Endothelial cell (in vitro differentiated cells): Measurements from ENCODE around the gene ARMH4. TPM values are rescaled to one million over a fixed set of nuclear protein-coding genes. Genes with fewer than 3 reads are reported as not detected.

Source experiments
- DNase-seq: peaks from one replicate; pipeline ENCODE4 v3.0.0; 2021; ENCODE audit warnings: low spot score
- H3K27ac Mint-ChIP-seq: one replicate; pipeline ENCODE4 v1.8.0; 2021; ENCODE audit warnings: mixed read lengths, inconsistent platforms; ENCODE audit not compliant: unreplicated experiment
- H3K27me3 Mint-ChIP-seq: one replicate; pipeline ENCODE4 v1.8.0; 2021; ENCODE audit warnings: mild to moderate bottlenecking, moderate library complexity, mixed read lengths, inconsistent platforms; ENCODE audit not compliant: unreplicated experiment
- H3K36me3 Mint-ChIP-seq: one replicate; pipeline ENCODE4 v1.8.0; 2021; ENCODE audit warnings: mild to moderate bottlenecking, low read depth, mixed read lengths, inconsistent platforms; ENCODE audit not compliant: unreplicated experiment
- H3K4me1 Mint-ChIP-seq: one replicate; pipeline ENCODE4 v1.8.0; 2021; ENCODE audit warnings: mild to moderate bottlenecking, mixed read lengths, inconsistent platforms; ENCODE audit not compliant: unreplicated experiment
- H3K4me3 Mint-ChIP-seq: one replicate; pipeline ENCODE4 v1.8.0; 2021; ENCODE audit warnings: mild to moderate bottlenecking, mixed read lengths, inconsistent platforms; ENCODE audit not compliant: unreplicated experiment
- H3K9me3 Mint-ChIP-seq: one replicate; pipeline ENCODE4 v1.8.0; 2021; ENCODE audit warnings: mixed read lengths, inconsistent platforms; ENCODE audit not compliant: unreplicated experiment
- CTCF ChIP-seq: fragments of 200-600 bp; sonication (generic); IDR thresholded peaks from one replicate; pipeline ENCODE4 v1.5.0; 2021; ENCODE audit warnings: antibody characterized with exemption; ENCODE audit not compliant: unreplicated experiment
- total RNA-seq: library from RNA; stranded (reverse); fragmentation: NEBNext Ultra II Directional; extraction: Animal tissue kit (Norgen Biotek cat#: 25700); gene quantifications from one replicate; pipeline ENCODE4 v1.2.1, GENCODE V29; 2021; ENCODE audit not compliant: unreplicated experiment

The ARMH4 gene
- total RNA-seq, 1 donor from 2014 or later, result 10.5 TPM

DNA sequence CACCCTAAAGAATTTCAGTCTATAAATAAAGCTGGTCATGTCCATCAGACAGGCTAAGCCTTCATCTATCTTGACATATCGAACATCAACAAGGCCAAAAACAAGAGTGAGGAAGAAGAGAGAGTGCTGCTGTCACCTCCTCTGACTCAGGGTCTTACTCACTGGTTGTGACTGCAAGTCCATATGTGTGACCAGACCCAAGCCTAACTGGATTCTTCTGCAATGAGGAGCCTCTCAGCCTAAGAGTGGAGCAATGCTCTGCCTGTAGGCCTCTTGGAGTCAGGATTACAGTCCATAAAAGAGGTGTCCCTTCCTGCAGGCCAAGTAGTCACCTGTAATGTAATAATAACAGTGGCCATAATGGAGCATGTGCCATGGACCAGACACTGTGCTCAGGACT lies 165.0 kb downstream of the ARMH4 start:
- Mint-ChIP-seq H3K36me3 (no peaks in the 10 kb centered on the region), H3K9me3 (no peaks in the 10 kb centered on the region), H3K27me3 (peaks cover 6% of the 10 kb centered on the region), H3K4me3 (no peak overlapping the region), H3K27ac (no peak overlapping the region), H3K4me1 (no peaks in the 10 kb centered on the region)
- DNase-seq, result no peak
- TF ChIP-seq CTCF, result no peak

DNA sequence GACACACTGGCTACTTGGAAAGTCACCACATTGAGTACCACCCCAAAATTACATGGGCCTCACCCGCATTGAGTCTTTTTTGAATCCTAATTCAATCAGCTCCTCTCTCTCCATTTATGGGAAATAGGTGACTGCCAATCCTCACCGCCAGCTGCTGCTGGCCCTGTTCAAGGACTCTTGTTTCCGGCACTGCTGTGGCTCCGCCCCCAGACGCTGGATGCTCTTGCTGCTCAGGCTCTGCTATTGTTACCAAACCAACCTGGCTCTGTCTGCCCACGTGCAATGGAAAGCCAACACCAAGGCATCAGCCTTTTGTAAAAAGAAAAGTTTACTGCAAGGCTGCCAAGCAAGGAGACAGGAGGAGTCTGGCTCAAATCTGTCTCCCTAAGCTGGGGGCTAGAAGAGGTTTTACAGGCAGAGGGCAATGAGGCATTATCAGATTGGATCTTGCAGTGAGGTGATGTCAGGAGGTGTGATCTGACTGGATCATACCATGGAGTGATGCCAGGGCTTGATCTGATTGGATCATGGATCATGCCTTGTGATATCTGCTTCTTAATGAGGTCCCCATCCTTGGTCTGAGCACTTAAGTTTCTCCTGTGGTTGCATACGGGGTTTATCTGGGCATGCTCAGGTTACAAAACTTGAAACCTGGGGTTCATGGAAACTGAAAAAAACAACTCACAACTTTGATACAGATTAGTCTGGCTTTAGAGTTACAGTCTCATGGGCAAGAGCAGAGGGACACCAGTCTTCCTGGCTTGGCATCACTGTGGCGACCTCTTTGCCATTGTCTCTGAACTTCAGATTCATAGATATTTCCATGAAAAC lies 169.0 kb downstream of the ARMH4 start:
- Mint-ChIP-seq H3K36me3 (no peaks in the 10 kb centered on the region), H3K27ac (no peak overlapping the region), H3K27me3 (peaks cover 3% of the 10 kb centered on the region), H3K4me1 (no peaks in the 10 kb centered on the region), H3K4me3 (no peak overlapping the region), H3K9me3 (no peaks in the 10 kb centered on the region)
- no peak for DNase-seq
- no peak for TF ChIP-seq CTCF

DNA sequence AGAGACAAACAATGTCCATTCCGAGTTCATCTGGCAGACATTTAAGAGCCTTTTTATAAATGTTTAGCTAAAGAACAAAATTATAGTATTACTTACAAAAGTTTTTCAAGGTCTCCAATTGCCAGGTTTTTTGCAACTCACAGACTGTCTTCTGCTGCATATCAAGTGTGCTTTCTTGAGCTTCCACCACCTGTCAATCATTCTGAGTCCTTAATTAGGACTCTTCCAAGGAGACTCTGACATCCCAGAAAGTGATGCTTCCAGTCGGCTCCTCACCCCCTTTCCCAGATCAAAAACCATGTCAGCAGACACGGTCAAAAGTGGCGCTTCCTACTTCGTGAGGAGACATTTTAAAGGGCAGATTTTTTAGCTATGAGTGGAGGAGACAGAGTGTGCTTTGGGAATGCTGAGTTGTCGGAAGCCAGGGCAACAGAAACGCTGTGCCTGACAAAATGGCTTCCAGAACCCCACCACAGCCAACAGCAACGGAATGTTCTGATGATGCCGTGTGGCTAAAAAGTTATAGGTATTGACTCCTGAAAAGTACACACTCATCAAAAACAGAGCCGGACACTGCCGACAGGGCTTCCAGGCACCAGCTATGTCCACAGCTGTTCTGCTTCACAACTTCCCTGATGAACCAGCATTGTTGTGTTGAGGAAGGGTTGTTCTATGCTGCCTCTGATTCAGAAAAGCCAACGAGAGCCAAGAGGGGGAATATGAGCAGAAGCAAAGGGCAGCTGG lies 170.0 kb downstream of the ARMH4 start:
- Mint-ChIP-seq H3K4me3 (no peak overlapping the region), H3K36me3 (no peaks in the 10 kb centered on the region), H3K27me3 (no peaks in the 10 kb centered on the region), H3K27ac (no peak overlapping the region), H3K4me1 (no peaks in the 10 kb centered on the region), H3K9me3 (no peaks in the 10 kb centered on the region)
- no peak for TF ChIP-seq CTCF
- no peak for DNase-seq

GRCh38 chr14:57979376-57980048 lies 172.5 kb downstream of the ARMH4 start:
- Mint-ChIP-seq H3K36me3 (no peaks in the 10 kb centered on the region), H3K27ac (no peak overlapping the region), H3K9me3 (no peaks in the 10 kb centered on the region), H3K4me3 (no peak overlapping the region), H3K4me1 (no peaks in the 10 kb centered on the region), H3K27me3 (no peaks in the 10 kb centered on the region)
- DNase-seq, result no peak
- no peak for TF ChIP-seq CTCF
